Sigmoid colon (tissue), 4 donors: ENCODE measurements around the gene EPHB1.

ENCODE experiments used
- EP300 ChIP-seq, 4 donors: sonication (generic); formaldehyde crosslinking; IDR thresholded peaks; one replicate each; pipeline ENCODE4 v1.6.1; 2017; ENCODE audit warnings: antibody characterized with exemption in 4 of 4
- POLR2A ChIP-seq, 2 donors: fragments of 450-650 bp; IDR thresholded peaks; one replicate each; pipeline ENCODE4 v1.6.1; 2016; ENCODE audit warnings: antibody characterized with exemption in 2 of 2, mild to moderate bottlenecking in 2 of 2, moderate library complexity in 2 of 2
- TF ChIP-seq, protein P1 (sequence below), 4 experiments: fragments of 450-650 bp in 3 of 4; fragments of 200-600 bp in 1 of 4; IDR thresholded peaks; one replicate each; pipeline ENCODE4 v1.5.1; 2016 to 2019; ENCODE audit warnings: antibody characterized with exemption in 4 of 4, mild to moderate bottlenecking in 3 of 4, moderate library complexity in 2 of 4

DNA sequence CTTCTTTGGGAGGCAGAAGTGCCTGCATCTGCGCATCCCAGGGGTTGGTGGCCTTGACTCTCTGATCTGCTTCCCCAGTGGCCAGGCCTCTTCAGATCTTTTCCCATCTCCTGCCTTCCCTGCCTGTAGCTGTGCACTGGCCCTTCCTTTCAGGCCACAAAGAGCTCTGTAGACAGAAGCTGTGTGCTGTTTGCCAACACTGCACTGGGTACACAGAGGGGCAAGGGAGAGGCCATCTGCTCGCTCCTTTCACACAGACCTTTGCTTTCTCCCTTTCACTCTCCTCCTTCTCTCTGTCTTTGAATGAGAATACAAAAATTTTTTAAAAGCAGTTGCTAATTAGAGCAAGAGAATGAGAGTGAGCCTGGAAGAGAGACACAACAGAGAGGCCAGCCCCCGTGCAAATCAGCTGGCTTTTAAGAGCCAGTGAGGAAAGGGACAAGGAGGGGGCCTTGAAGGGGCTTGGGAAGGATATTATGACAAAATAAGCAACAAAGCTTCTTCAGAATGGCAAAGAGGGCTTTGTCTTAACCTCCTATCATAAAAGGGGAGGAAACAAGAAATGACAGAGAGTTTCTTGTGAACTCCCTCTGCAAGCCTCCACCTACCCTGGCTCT, 170.9 kb downstream of the EPHB1 start:
- no peak for TF ChIP-seq POLR2A (IDR thresholded peaks at IDR 0.05)
- no peak for TF ChIP-seq EP300 (IDR thresholded peaks at IDR 0.05)
- TF ChIP-seq, protein P1, sequence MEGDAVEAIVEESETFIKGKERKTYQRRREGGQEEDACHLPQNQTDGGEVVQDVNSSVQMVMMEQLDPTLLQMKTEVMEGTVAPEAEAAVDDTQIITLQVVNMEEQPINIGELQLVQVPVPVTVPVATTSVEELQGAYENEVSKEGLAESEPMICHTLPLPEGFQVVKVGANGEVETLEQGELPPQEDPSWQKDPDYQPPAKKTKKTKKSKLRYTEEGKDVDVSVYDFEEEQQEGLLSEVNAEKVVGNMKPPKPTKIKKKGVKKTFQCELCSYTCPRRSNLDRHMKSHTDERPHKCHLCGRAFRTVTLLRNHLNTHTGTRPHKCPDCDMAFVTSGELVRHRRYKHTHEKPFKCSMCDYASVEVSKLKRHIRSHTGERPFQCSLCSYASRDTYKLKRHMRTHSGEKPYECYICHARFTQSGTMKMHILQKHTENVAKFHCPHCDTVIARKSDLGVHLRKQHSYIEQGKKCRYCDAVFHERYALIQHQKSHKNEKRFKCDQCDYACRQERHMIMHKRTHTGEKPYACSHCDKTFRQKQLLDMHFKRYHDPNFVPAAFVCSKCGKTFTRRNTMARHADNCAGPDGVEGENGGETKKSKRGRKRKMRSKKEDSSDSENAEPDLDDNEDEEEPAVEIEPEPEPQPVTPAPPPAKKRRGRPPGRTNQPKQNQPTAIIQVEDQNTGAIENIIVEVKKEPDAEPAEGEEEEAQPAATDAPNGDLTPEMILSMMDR (IDR thresholded peaks at IDR 0.05): no peak
